ENCODE data around the gene SLC27A5. TPM values are rescaled to one million over a fixed set of nuclear protein-coding genes. Genes with fewer than 3 reads are reported as not detected.
"Not testable (repeated sequence)": the region's sequence is repeated elsewhere in the genome, so short reads cannot be mapped to it uniquely, and the experiment has no call there.

The SLC27A5 gene
- total RNA-seq, 1 donor from 2014 or later = 9.3 TPM

DNA sequence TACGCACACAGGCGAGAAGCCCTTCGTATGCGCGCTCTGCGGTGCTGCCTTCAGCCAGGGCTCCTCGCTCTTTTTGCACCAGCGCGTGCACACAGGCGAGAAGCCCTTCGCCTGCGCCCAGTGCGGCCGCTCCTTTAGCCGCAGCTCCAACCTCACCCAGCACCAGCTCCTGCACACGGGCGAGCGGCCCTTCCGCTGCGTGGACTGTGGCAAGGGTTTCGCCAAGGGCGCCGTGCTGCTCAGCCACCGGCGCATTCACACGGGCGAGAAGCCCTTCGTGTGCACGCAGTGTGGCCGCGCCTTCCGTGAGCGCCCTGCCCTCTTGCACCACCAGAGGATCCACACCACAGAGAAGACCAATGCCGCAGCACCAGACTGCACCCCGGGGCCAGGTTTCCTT, 55.7 kb downstream of the SLC27A5 start:
- Mint-ChIP-seq H3K4me3 (no peak overlapping the region), H3K27me3 (peaks cover 2% of the 10 kb centered on the region), H3K9me3 (no peaks in the 10 kb centered on the region)

DNA sequence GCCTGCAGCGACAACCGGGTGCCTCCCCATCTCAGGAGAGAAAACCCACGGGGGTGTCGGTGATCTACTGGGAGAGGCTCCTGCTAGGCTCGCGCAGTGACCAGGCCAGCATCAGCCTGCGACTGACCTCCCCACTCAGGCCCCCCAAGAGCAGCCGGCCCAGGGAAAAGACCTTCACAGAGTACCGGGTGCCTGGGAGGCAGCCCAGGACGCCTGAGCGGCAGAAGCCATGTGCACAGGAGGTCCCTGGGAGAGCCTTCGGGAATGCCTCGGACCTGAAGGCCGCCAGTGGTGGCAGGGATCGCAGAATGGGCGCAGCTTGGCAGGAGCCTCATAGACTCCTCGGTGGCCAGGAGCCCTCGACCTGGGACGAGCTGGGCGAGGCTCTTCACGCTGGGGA, 56.5 kb downstream of the SLC27A5 start:
- H3K4me3 Mint-ChIP-seq = no peak overlapping the region
- no peak overlapping the region for H3K27ac Mint-ChIP-seq
- peaks cover 8% of the 10 kb centered on the region for H3K36me3 Mint-ChIP-seq
- peaks cover 11% of the 10 kb centered on the region for H3K4me1 Mint-ChIP-seq (ENCODE audit: unreplicated experiment)
- H3K27me3 Mint-ChIP-seq = peaks cover 3% of the 10 kb centered on the region
- TF ChIP-seq, protein P1, sequence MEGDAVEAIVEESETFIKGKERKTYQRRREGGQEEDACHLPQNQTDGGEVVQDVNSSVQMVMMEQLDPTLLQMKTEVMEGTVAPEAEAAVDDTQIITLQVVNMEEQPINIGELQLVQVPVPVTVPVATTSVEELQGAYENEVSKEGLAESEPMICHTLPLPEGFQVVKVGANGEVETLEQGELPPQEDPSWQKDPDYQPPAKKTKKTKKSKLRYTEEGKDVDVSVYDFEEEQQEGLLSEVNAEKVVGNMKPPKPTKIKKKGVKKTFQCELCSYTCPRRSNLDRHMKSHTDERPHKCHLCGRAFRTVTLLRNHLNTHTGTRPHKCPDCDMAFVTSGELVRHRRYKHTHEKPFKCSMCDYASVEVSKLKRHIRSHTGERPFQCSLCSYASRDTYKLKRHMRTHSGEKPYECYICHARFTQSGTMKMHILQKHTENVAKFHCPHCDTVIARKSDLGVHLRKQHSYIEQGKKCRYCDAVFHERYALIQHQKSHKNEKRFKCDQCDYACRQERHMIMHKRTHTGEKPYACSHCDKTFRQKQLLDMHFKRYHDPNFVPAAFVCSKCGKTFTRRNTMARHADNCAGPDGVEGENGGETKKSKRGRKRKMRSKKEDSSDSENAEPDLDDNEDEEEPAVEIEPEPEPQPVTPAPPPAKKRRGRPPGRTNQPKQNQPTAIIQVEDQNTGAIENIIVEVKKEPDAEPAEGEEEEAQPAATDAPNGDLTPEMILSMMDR (conservative IDR thresholded peaks at IDR 0.05) = no peak
- no peaks in the 10 kb centered on the region for H3K9me3 Mint-ChIP-seq
- DNase-seq (ENCODE audit: extremely low spot score, unreplicated experiment) = no peak

More for the DNA sequence above, 55.7 kb downstream of the SLC27A5 start:
- H3K27ac Mint-ChIP-seq = no peak overlapping the region
- H3K36me3 Mint-ChIP-seq = peaks cover 8% of the 10 kb centered on the region
- no peak for DNase-seq (ENCODE audit: extremely low spot score, unreplicated experiment)
- TF ChIP-seq, protein P1 (conservative IDR thresholded peaks at IDR 0.05) = no peak
- H3K4me1 Mint-ChIP-seq (ENCODE audit: unreplicated experiment) = peaks cover 10% of the 10 kb centered on the region

DNA sequence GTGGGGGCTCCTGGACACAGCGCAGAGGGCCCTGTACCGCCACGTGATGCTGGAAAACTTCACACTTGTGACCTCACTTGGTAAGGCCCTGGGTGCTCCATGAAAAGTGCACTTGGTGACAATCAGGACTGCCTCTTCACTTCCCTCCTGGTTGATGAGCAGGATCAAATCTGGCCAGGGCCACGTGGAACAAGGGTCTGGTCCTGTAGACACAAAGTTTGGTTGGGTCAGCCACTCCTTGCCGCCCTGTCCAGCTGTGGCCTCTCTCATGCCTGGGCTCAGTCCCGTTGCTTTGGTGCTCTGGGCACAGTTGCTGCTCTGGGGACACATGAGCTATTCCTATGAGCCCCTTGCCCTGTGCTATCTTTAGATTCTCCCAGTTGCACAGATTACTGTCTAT, 58.0 kb downstream of the SLC27A5 start:
- Mint-ChIP-seq H3K27me3 (peaks cover 3% of the 10 kb centered on the region), H3K36me3 (peaks cover 8% of the 10 kb centered on the region), H3K27ac (no peak overlapping the region), H3K4me1 (ENCODE audit: unreplicated experiment) (peaks cover 11% of the 10 kb centered on the region), H3K9me3 (no peaks in the 10 kb centered on the region), H3K4me3 (peak overlapping the region; percentile 70)
- TF ChIP-seq, protein P1 (conservative IDR thresholded peaks at IDR 0.05) = no peak
- DNase-seq (ENCODE audit: extremely low spot score, unreplicated experiment) = no peak

DNA sequence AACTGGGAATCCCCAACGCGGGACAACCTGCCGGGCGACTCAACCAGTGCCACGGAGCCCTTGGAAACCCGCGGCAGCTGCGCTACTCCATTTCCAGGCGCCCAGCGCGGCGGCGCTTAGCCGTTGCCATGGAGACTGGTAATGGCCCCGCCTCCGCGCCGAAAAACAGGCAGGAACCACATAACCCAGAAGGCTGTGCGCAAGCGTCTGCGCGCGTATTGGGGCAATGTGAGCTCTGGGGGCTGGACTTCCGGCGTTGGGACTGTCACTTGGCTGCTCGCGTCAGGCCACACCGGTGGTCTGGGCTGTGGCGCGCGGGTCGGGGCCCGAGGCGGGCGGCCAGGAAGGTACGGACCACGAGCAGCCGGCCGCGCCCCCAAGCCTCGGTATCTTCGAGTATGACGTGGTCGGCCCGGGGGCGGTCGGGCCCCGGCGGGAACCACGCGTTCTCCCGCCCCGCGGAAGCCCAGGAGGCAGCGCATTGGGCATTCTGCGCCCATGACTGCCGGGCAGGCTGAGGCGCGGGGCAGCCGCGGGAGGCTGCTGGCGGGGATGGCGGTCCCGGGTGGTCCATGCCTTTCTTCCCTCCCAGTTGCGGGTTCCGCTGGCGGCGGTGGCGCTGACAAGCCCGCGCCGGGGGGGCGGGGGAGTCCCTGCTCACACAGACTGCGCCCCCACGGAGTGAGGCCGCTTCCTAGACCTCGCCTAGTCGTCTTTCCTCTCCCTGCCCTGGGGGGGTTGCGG, 60.3 kb downstream of the SLC27A5 start, which contains the start of gene ZNF324B:
TSS of gene ZNF324B (plus strand) at position 265 of the 744 bp plus-strand sequence. CDS start 2,080 bp downstream, outside the sequence.
- H3K9me3 Mint-ChIP-seq = no peaks in the 10 kb centered on the region
- peaks cover 11% of the 10 kb centered on the region for H3K4me1 Mint-ChIP-seq (ENCODE audit: unreplicated experiment)
- peak; percentile 96 for DNase-seq (ENCODE audit: extremely low spot score, unreplicated experiment)
- peak within 1 kb of the TSS; percentile 60 for H3K27ac Mint-ChIP-seq
- H3K27me3 Mint-ChIP-seq = peaks cover 9% of the 10 kb centered on the region
- peak within 1 kb of the TSS; percentile 94 for H3K4me3 Mint-ChIP-seq
- H3K36me3 Mint-ChIP-seq = peaks cover 4% of the 10 kb centered on the region
- TF ChIP-seq, protein P1 (conservative IDR thresholded peaks at IDR 0.05) = peak; percentile 28

DNA sequence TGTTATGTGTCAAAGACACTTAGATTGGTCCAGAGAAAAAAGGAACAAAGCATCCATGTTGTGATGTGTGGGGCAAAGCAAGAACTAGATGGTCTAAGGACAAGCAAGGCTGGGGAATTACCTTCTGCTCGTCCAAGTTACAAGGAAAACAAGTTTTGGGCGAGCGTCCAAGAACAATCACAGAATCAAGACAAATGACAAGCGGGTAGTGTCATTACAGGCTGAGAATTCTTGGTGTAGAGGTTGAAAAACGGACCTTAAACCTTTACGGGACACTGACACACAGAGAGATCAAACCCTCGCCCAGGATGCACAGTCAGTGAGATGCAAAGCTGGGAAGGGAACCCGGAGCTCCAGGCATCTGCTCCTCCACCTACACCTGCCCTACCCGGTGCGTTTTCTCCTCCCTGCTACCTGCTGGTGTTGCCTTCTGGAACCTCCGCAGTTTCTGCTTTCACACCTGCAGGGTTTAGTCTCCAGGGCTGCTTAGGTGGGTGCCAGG, 60.9 kb downstream of the SLC27A5 start:
- peaks cover 4% of the 10 kb centered on the region for H3K36me3 Mint-ChIP-seq
- TF ChIP-seq, protein P1 (conservative IDR thresholded peaks at IDR 0.05) = no peak
- peaks cover 11% of the 10 kb centered on the region for H3K4me1 Mint-ChIP-seq (ENCODE audit: unreplicated experiment)
- H3K27me3 Mint-ChIP-seq = peaks cover 9% of the 10 kb centered on the region
- H3K9me3 Mint-ChIP-seq = no peaks in the 10 kb centered on the region
- H3K4me3 Mint-ChIP-seq = peak overlapping the region; percentile 94
- DNase-seq (ENCODE audit: extremely low spot score, unreplicated experiment) = no peak
- H3K27ac Mint-ChIP-seq = peak overlapping the region; percentile 60

DNA sequence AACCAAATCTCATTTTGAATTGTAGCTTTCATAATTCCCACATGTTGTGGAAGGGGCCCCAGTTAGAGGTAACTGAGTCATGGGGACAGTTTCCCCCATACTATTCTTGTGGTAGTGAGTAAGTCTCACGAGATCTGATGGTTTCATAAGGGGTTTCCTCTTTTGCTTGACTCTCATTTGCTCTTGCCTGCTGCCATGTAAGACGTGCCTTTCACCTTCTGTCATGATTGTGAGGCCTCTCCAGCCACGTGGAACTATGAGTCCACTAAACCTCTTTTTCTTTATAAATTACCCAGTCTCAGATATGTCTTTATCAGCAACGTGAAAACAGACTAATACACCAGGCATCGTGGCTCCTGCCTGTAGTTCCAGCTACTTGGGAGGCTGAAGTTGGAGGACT, 61.8 kb downstream of the SLC27A5 start:
- H3K4me3 Mint-ChIP-seq; H3K36me3 Mint-ChIP-seq; DNase-seq (ENCODE audit: extremely low spot score, unreplicated experiment); H3K27ac Mint-ChIP-seq; H3K9me3 Mint-ChIP-seq: not testable (repeated sequence)
- H3K4me1 Mint-ChIP-seq (ENCODE audit: unreplicated experiment) = peaks cover 11% of the 10 kb centered on the region
- H3K27me3 Mint-ChIP-seq = peaks cover 12% of the 10 kb centered on the region

DNA sequence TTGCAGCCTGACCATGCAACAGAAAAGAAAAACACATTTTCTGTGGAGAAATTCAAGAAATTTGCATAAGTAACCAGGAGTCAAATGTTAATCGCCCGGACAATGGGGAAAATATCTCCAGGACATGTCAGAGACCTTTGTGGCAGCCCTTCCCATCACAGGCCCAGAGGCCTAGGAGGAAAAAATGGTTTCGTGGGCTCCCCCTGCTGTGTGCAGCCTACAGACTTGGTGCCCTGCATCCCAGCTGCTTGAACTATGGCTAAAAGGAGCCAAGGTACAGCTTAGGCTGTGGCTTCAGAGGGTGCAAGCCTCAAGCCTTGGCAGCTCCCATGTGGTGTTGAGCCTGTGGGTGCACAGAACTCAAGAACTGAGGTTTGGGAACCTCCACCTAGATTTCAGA, 62.9 kb downstream of the SLC27A5 start:
- Mint-ChIP-seq H3K27me3 (peaks cover 22% of the 10 kb centered on the region), H3K4me1 (ENCODE audit: unreplicated experiment) (peaks cover 11% of the 10 kb centered on the region)
- not testable (repeated sequence) for H3K9me3 Mint-ChIP-seq; H3K36me3 Mint-ChIP-seq; H3K27ac Mint-ChIP-seq; DNase-seq (ENCODE audit: extremely low spot score, unreplicated experiment); H3K4me3 Mint-ChIP-seq
